Measurements from ENCODE around the gene FZD1.

Gene FZD1

DNA sequence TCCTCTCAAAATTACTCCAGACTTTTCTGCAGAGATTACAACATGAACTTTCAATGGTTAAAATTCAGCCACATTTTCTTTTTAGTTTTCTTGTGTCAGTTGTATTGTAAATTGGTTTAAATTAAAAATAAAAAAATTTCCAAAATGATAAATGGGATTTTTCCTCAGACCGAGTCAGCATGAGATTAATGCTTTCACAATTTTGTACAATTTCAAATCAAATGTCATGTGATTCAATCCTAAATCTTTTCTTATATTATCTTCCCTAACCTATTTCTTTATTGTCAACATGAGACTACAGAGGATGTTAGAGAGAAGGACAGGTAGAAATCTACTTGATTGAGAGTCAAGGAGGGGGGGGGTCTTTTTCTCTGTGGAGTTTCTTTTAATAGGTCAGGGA, 33.7 kb downstream of the FZD1 start:
- H3K9ac ChIP-seq (ENCODE audit: low read length): no peak overlapping the region
- no peaks in the 10 kb centered on the region for H3K79me2 ChIP-seq (ENCODE audit: control insufficient read depth, insufficient read depth, low read length, poor library complexity)
- no peak overlapping the region for H3K4me3 ChIP-seq (ENCODE audit: low read depth, low read length)

GRCh38 chr7:91299952-91300775, 35.9 kb downstream of the FZD1 start:
- Histone ChIP-seq H4K8ac (ENCODE audit: low read depth, low read length) (no peak overlapping the region), H2AK5ac (ENCODE audit: low read length) (no peak overlapping the region), H3K79me2 (ENCODE audit: control insufficient read depth, insufficient read depth, low read length, poor library complexity) (no peaks in the 10 kb centered on the region), H3K9ac (ENCODE audit: low read length) (no peak overlapping the region), H2BK12ac (ENCODE audit: low read length) (no peak overlapping the region), H3K4ac (ENCODE audit: low read depth, low read length) (no peak overlapping the region), H3K27me3 (ENCODE audit: insufficient read depth, low read length) (no peaks in the 10 kb centered on the region), H4K91ac (ENCODE audit: low read depth, low read length) (no peak overlapping the region), H3K18ac (ENCODE audit: low read length) (no peak overlapping the region), H3K14ac (ENCODE audit: low read length) (no peak overlapping the region), H2BK5ac (ENCODE audit: low read depth, low read length, poor library complexity) (no peak overlapping the region), H3K4me3 (ENCODE audit: low read depth, low read length) (no peak overlapping the region), H3K4me1 (ENCODE audit: control insufficient read depth in 1 of 2, insufficient read depth in 2 of 2, low read length in 2 of 2) (no peaks in the 10 kb centered on the region), H3K79me1 (ENCODE audit: low read length) (no peaks in the 10 kb centered on the region), H2AFZ (ENCODE audit: insufficient read depth, low read length, poor library complexity) (no peak overlapping the region), H3K23ac (ENCODE audit: low read length) (no peak overlapping the region), H2BK120ac (ENCODE audit: insufficient read depth, low read length, poor library complexity) (no peak overlapping the region), H3K9me3 (ENCODE audit: insufficient read depth, low read depth, low read length) (no peaks in the 10 kb centered on the region), H3K27ac (ENCODE audit: low read depth, low read length) (no peak overlapping the region), H3K36me3 (ENCODE audit: control insufficient read depth in 1 of 2, insufficient read depth in 2 of 2, low read length in 2 of 2) (no peaks in the 10 kb centered on the region), H3K4me2 (ENCODE audit: low read length) (no peak overlapping the region), H4K12ac (ENCODE audit: low read depth, low read length) (no peak overlapping the region)
- peak in 1 of 2 donors; percentile 33 for DNase-seq
- no CpG with 5 or more reads among the region's 6 CpGs for WGBS (ENCODE audit: extremely low coverage, insufficient coverage, insufficient read length)

More for the DNA sequence above, 33.7 kb downstream of the FZD1 start:
- Histone ChIP-seq H4K12ac (ENCODE audit: low read depth, low read length) (no peak overlapping the region), H2BK5ac (ENCODE audit: low read depth, low read length, poor library complexity) (no peak overlapping the region), H2AK5ac (ENCODE audit: low read length) (no peak overlapping the region), H3K9me3 (ENCODE audit: insufficient read depth, low read depth, low read length) (no peaks in the 10 kb centered on the region), H3K18ac (ENCODE audit: low read length) (no peak overlapping the region), H3K14ac (ENCODE audit: low read length) (no peak overlapping the region), H3K27ac (ENCODE audit: low read depth, low read length) (no peak overlapping the region), H3K27me3 (ENCODE audit: insufficient read depth, low read length) (no peaks in the 10 kb centered on the region), H2BK12ac (ENCODE audit: low read length) (no peak overlapping the region), H3K23ac (ENCODE audit: low read length) (no peak overlapping the region), H2AFZ (ENCODE audit: insufficient read depth, low read length, poor library complexity) (no peak overlapping the region), H3K79me1 (ENCODE audit: low read length) (no peaks in the 10 kb centered on the region), H3K36me3 (ENCODE audit: control insufficient read depth in 1 of 2, insufficient read depth in 2 of 2, low read length in 2 of 2) (no peaks in the 10 kb centered on the region), H4K8ac (ENCODE audit: low read depth, low read length) (no peak overlapping the region), H3K4me2 (ENCODE audit: low read length) (no peak overlapping the region), H3K4me1 (ENCODE audit: control insufficient read depth in 1 of 2, insufficient read depth in 2 of 2, low read length in 2 of 2) (no peaks in the 10 kb centered on the region), H3K4ac (ENCODE audit: low read depth, low read length) (no peak overlapping the region), H4K91ac (ENCODE audit: low read depth, low read length) (no peak overlapping the region), H2BK120ac (ENCODE audit: insufficient read depth, low read length, poor library complexity) (no peak overlapping the region)
- no CpG with 5 or more reads among the region's 1 CpG for WGBS (ENCODE audit: extremely low coverage, insufficient coverage, insufficient read length)
- DNase-seq: no peak

DNA sequence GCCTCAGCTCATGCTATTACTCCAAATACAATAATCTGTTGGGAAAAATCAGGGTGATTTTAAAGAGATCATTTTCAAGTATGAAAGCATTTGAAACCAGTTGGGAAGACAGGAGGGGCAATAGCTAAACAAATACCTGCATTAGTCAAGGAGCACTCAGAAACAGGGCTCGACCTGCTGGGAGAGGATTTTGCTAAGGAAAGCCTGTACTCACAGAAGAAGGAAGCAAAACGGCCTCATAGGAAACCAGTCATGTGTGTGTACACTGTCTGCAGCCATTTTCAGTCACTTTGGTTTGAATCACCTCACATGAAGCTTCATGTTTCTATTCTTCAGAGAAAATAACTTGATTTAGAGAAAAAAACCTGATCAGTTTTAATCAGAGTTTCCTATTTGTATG, 38.6 kb downstream of the FZD1 start:
- Histone ChIP-seq H3K4me3 (ENCODE audit: low read depth, low read length) (no peak overlapping the region), H2BK120ac (ENCODE audit: insufficient read depth, low read length, poor library complexity) (no peak overlapping the region), H3K9me3 (ENCODE audit: insufficient read depth, low read depth, low read length) (no peaks in the 10 kb centered on the region), H3K4ac (ENCODE audit: low read depth, low read length) (no peak overlapping the region), H3K4me2 (ENCODE audit: low read length) (no peak overlapping the region), H3K27ac (ENCODE audit: low read depth, low read length) (no peak overlapping the region), H4K8ac (ENCODE audit: low read depth, low read length) (no peak overlapping the region), H3K9ac (ENCODE audit: low read length) (no peak overlapping the region), H3K18ac (ENCODE audit: low read length) (no peak overlapping the region), H3K27me3 (ENCODE audit: insufficient read depth, low read length) (no peaks in the 10 kb centered on the region), H2BK5ac (ENCODE audit: low read depth, low read length, poor library complexity) (no peak overlapping the region), H2AK5ac (ENCODE audit: low read length) (no peak overlapping the region), H2AFZ (ENCODE audit: insufficient read depth, low read length, poor library complexity) (no peak overlapping the region), H2BK12ac (ENCODE audit: low read length) (no peak overlapping the region), H3K23ac (ENCODE audit: low read length) (no peak overlapping the region), H4K12ac (ENCODE audit: low read depth, low read length) (no peak overlapping the region), H3K79me2 (ENCODE audit: control insufficient read depth, insufficient read depth, low read length, poor library complexity) (no peaks in the 10 kb centered on the region), H4K91ac (ENCODE audit: low read depth, low read length) (no peak overlapping the region), H3K79me1 (ENCODE audit: low read length) (no peaks in the 10 kb centered on the region), H3K4me1 (ENCODE audit: control insufficient read depth in 1 of 2, insufficient read depth in 2 of 2, low read length in 2 of 2) (no peaks in the 10 kb centered on the region), H3K36me3 (ENCODE audit: control insufficient read depth in 1 of 2, insufficient read depth in 2 of 2, low read length in 2 of 2) (no peaks in the 10 kb centered on the region), H3K14ac (ENCODE audit: low read length) (no peak overlapping the region)
- no peak for DNase-seq
- WGBS (ENCODE audit: extremely low coverage, insufficient coverage, insufficient read length): no CpG with 5 or more reads among the region's 2 CpGs

GRCh38 chr7:91306266-91306665, 42.0 kb downstream of the FZD1 start:
- no peaks in the 10 kb centered on the region for H3K79me2 ChIP-seq (ENCODE audit: control insufficient read depth, insufficient read depth, low read length, poor library complexity)
- H3K4me1 ChIP-seq (ENCODE audit: control insufficient read depth in 1 of 2, insufficient read depth in 2 of 2, low read length in 2 of 2): no peaks in the 10 kb centered on the region
- no peak for DNase-seq
- H2BK120ac ChIP-seq (ENCODE audit: insufficient read depth, low read length, poor library complexity): no peak overlapping the region
- no peak overlapping the region for H4K8ac ChIP-seq (ENCODE audit: low read depth, low read length)
- H2BK5ac ChIP-seq (ENCODE audit: low read depth, low read length, poor library complexity): no peak overlapping the region
- no peaks in the 10 kb centered on the region for H3K79me1 ChIP-seq (ENCODE audit: low read length)
- H3K4me3 ChIP-seq (ENCODE audit: low read depth, low read length): no peak overlapping the region
- H2AK5ac ChIP-seq (ENCODE audit: low read length): no peak overlapping the region
- no peak overlapping the region for H3K23ac ChIP-seq (ENCODE audit: low read length)
- H3K4ac ChIP-seq (ENCODE audit: low read depth, low read length): no peak overlapping the region
- H3K14ac ChIP-seq (ENCODE audit: low read length): no peak overlapping the region
- H3K4me2 ChIP-seq (ENCODE audit: low read length): no peak overlapping the region
- no CpG with 5 or more reads among the region's 2 CpGs for WGBS (ENCODE audit: extremely low coverage, insufficient coverage, insufficient read length)
- no peaks in the 10 kb centered on the region for H3K36me3 ChIP-seq (ENCODE audit: control insufficient read depth in 1 of 2, insufficient read depth in 2 of 2, low read length in 2 of 2)
- H3K9ac ChIP-seq (ENCODE audit: low read length): no peak overlapping the region
- H2BK12ac ChIP-seq (ENCODE audit: low read length): no peak overlapping the region
- H3K27me3 ChIP-seq (ENCODE audit: insufficient read depth, low read length): no peaks in the 10 kb centered on the region
- H3K27ac ChIP-seq (ENCODE audit: low read depth, low read length): no peak overlapping the region
- H3K9me3 ChIP-seq (ENCODE audit: insufficient read depth, low read depth, low read length): no peaks in the 10 kb centered on the region
- H4K91ac ChIP-seq (ENCODE audit: low read depth, low read length): no peak overlapping the region
- no peak overlapping the region for H3K18ac ChIP-seq (ENCODE audit: low read length)
- no peak overlapping the region for H4K12ac ChIP-seq (ENCODE audit: low read depth, low read length)
- H2AFZ ChIP-seq (ENCODE audit: insufficient read depth, low read length, poor library complexity): no peak overlapping the region
